Measurements from ENCODE around the gene RAD51B. TPM values are rescaled to one million over a fixed set of nuclear protein-coding genes. Genes with fewer than 3 reads are reported as not detected.

RAD51B gene
- total and polyA plus RNA-seq, 2 donors (not counting 1 experiment from before 2014, with no cell fraction given) = 4.6 to 16.3 TPM

DNA sequence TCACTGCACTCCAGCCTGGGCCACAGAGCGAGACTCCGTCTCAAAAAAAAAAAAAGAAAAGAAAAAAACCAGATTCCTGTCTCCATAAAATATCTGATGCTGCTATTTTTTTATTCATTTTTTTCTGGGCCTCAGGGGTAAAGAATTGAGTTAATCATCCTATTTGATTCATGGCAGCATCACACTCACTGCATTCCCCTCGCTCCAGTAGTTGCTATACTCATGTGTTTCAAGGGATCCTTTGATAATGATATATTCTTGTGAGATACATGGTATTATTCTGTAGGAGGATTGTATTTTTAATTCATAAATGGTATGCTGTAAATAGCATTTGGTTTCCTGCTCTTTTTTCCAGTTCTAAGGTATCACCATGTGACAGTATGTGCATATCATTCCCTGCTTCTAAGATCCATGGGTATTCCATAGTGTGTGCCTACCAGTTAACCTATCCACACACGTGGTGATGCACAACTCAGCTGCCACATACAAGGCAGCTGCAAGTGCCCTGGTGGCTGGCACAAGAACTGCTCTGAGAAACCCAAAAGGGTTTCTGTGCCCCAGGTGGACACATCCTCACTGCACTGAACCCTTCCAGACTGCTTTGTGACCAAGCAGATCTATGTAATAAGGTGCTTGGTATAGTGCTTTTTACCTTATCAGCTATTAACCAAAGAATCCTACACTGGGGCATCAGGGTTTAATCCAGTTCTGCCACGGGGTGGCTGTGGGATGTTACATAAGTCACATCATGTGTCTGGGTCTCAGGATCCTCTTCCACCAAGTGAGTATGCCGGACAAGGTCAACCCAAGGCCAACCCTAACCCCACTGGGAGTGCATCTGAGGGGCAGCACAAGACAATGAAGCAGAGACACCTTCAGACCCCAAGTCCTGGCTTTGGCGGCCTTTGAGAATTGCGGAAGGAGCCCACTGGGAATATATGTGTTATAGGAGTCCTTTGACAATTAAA, 898.7 kb downstream of the RAD51B start:
- Histone ChIP-seq H3K9me3 (ENCODE audit: control insufficient read depth, insufficient read depth, low read depth, low read length) (no peaks in the 10 kb centered on the region), H3K27ac (ENCODE audit: insufficient read depth, low read length) (no peak overlapping the region), H2AFZ (ENCODE audit: low read length) (no peak overlapping the region), H3K4me1 (ENCODE audit: control insufficient read depth, extremely low read depth, insufficient read depth, low read length) (no peaks in the 10 kb centered on the region), H3K36me3 (ENCODE audit: control insufficient read depth, insufficient read depth, low read length) (no peaks in the 10 kb centered on the region), H3K9ac (ENCODE audit: insufficient read depth, low read length) (no peak overlapping the region), H3K27me3 (ENCODE audit: control insufficient read depth, insufficient read depth, low read length) (no peaks in the 10 kb centered on the region), H4K20me1 (ENCODE audit: control insufficient read depth, extremely low read depth, insufficient read depth, low read length) (no peaks in the 10 kb centered on the region), H3K79me2 (ENCODE audit: control insufficient read depth, insufficient read depth, low read length) (no peaks in the 10 kb centered on the region), H3K4me2 (ENCODE audit: extremely low read depth, insufficient read depth, low read length) (no peak overlapping the region), H3K4me3 (replicated peaks in 1 of 4; ENCODE audit: control extremely low read depth in 1 of 4, insufficient read depth in 1 of 4, low read depth in 3 of 4, low read length in 4 of 4) (no peak overlapping the region)
- DNase-seq (ENCODE audit: low read depth in 2 of 2) = no peak
- TF ChIP-seq EZH2 (IDR thresholded peaks at IDR 0.05; ENCODE audit: low read length, missing control alignments) (no peak), CTCF (conservative IDR thresholded peaks at IDR 0.05 in 1 of 2, IDR thresholded peaks at IDR 0.05 in 1 of 2; ENCODE audit: low read depth in 1 of 2, low read length in 2 of 2) (peak in 1 of 2 donors; percentile 17)

DNA sequence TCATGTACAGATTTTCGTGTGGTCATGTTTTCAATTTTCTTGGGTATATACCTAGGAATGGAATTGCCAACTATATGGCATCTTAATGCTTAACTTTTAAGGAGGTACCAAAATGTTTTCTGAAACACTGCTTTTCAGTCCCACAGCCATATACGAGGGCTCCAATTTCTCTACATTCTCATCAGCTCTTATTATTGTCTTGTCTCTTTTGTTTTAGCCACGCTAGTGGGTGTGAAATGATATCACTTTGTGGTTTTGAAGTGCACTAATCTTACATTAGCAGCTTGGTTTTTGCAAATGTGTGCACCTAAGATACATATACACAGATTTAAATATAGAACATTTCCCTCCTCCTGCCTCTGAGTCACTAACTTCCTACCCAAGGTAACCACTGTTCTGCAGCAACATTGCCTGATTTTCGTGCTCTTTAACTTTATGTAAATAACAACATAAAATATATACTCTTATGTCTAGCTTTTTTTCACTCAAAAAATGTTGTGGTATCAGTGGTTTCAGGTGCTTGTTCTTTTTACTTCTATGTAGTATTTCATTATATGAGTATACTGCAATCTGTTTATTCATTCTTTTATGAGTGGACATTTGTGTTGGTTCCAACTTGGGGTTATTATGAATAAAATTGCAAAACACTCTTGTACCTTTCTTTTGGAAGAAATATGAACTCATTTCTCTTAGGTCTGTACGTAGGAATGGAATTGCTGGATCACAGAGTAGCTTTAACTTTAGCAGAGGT, 900.2 kb downstream of the RAD51B start:
- peak in 1 of 2 donors; percentile 24 for DNase-seq (ENCODE audit: low read depth in 2 of 2)

More for the DNA sequence above, 900.2 kb downstream of the RAD51B start:
- H3K9me3 ChIP-seq (ENCODE audit: control insufficient read depth, insufficient read depth, low read depth, low read length) = no peaks in the 10 kb centered on the region
- no peak overlapping the region for H3K9ac ChIP-seq (ENCODE audit: insufficient read depth, low read length)
- H3K4me1 ChIP-seq (ENCODE audit: control insufficient read depth, extremely low read depth, insufficient read depth, low read length) = no peaks in the 10 kb centered on the region
- H3K4me2 ChIP-seq (ENCODE audit: extremely low read depth, insufficient read depth, low read length) = no peak overlapping the region
- H3K4me3 ChIP-seq (replicated peaks in 1 of 4; ENCODE audit: control extremely low read depth in 1 of 4, insufficient read depth in 1 of 4, low read depth in 3 of 4, low read length in 4 of 4) = no peak overlapping the region
- no peaks in the 10 kb centered on the region for H3K36me3 ChIP-seq (ENCODE audit: control insufficient read depth, insufficient read depth, low read length)
- H3K27ac ChIP-seq (ENCODE audit: insufficient read depth, low read length) = no peak overlapping the region
- H3K27me3 ChIP-seq (ENCODE audit: control insufficient read depth, insufficient read depth, low read length) = no peaks in the 10 kb centered on the region
- no peak overlapping the region for H2AFZ ChIP-seq (ENCODE audit: low read length)
- no peak for TF ChIP-seq CTCF (conservative IDR thresholded peaks at IDR 0.05 in 1 of 2, IDR thresholded peaks at IDR 0.05 in 1 of 2; ENCODE audit: low read depth in 1 of 2, low read length in 2 of 2)
- no peak for TF ChIP-seq EZH2 (IDR thresholded peaks at IDR 0.05; ENCODE audit: low read length, missing control alignments)
- no peaks in the 10 kb centered on the region for H3K79me2 ChIP-seq (ENCODE audit: control insufficient read depth, insufficient read depth, low read length)
- no peaks in the 10 kb centered on the region for H4K20me1 ChIP-seq (ENCODE audit: control insufficient read depth, extremely low read depth, insufficient read depth, low read length)
